Measurements from ENCODE around the gene CD2AP. TPM values are rescaled to one million over a fixed set of nuclear protein-coding genes. Genes with fewer than 3 reads are reported as not detected.

The CD2AP gene
- total and polyA plus RNA-seq, 9 of the 15 experiments (the other 6 are each of a cell fraction or from before 2014, with no cell fraction given): 9.4 to 69.7 (median 38.7) TPM

DNA sequence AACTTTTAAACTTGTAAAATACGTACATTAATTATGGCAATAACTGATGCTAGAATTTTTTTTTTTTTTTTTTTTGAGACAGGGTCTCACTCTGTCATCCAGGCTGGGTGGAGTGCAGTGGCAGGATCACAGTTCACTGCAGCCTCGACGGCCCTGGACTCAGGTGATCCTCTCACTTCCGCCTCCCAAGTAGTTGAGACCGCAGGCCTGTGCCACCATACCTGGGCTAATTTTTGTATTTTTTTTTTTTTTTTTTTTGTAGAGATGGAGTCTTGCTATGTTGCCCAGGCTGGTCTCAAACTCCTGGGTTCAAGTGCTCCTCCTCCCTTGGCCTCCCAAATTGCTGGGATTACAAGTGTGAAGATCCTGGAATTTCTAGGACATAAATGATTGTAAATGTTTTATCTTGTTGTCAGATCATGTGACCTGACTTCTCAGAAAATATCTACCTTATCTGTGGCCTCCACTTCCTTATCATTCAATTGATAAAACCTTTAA, 2.2 kb upstream of the CD2AP start (continued):
- TF ChIP-seq, protein P1, sequence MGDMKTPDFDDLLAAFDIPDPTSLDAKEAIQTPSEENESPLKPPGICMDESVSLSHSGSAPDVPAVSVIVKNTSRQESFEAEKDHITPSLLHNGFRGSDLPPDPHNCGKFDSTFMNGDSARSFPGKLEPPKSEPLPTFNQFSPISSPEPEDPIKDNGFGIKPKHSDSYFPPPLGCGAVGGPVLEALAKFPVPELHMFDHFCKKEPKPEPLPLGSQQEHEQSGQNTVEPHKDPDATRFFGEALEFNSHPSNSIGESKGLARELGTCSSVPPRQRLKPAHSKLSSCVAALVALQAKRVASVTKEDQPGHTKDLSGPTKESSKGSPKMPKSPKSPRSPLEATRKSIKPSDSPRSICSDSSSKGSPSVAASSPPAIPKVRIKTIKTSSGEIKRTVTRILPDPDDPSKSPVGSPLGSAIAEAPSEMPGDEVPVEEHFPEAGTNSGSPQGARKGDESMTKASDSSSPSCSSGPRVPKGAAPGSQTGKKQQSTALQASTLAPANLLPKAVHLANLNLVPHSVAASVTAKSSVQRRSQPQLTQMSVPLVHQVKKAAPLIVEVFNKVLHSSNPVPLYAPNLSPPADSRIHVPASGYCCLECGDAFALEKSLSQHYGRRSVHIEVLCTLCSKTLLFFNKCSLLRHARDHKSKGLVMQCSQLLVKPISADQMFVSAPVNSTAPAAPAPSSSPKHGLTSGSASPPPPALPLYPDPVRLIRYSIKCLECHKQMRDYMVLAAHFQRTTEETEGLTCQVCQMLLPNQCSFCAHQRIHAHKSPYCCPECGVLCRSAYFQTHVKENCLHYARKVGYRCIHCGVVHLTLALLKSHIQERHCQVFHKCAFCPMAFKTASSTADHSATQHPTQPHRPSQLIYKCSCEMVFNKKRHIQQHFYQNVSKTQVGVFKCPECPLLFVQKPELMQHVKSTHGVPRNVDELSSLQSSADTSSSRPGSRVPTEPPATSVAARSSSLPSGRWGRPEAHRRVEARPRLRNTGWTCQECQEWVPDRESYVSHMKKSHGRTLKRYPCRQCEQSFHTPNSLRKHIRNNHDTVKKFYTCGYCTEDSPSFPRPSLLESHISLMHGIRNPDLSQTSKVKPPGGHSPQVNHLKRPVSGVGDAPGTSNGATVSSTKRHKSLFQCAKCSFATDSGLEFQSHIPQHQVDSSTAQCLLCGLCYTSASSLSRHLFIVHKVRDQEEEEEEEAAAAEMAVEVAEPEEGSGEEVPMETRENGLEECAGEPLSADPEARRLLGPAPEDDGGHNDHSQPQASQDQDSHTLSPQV (IDR thresholded peaks at IDR 0.05): no peak
- TF ChIP-seq ZZZ3 (IDR thresholded peaks at IDR 0.05) (no peak), ARID1B (IDR thresholded peaks at IDR 0.05) (no peak), NR2C1 (IDR thresholded peaks at IDR 0.05) (no peak), NR2C1 (tag; IDR thresholded peaks at IDR 0.05) (no peak)
- TF ChIP-seq, protein P2, sequence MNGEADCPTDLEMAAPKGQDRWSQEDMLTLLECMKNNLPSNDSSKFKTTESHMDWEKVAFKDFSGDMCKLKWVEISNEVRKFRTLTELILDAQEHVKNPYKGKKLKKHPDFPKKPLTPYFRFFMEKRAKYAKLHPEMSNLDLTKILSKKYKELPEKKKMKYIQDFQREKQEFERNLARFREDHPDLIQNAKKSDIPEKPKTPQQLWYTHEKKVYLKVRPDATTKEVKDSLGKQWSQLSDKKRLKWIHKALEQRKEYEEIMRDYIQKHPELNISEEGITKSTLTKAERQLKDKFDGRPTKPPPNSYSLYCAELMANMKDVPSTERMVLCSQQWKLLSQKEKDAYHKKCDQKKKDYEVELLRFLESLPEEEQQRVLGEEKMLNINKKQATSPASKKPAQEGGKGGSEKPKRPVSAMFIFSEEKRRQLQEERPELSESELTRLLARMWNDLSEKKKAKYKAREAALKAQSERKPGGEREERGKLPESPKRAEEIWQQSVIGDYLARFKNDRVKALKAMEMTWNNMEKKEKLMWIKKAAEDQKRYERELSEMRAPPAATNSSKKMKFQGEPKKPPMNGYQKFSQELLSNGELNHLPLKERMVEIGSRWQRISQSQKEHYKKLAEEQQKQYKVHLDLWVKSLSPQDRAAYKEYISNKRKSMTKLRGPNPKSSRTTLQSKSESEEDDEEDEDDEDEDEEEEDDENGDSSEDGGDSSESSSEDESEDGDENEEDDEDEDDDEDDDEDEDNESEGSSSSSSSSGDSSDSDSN (IDR thresholded peaks at IDR 0.05; ENCODE audit: borderline replicate concordance in 1 of 2, low read depth in 2 of 2, low read length in 2 of 2): no peak
